Duodenal mucosa (tissue), 2 donors: Measurements from ENCODE around the gene RIBC2.
"Not testable (repeated sequence)": the region's sequence is repeated elsewhere in the genome, so short reads cannot be mapped to it uniquely, and the experiment has no call there.

ENCODE experiments used
- H3K27ac ChIP-seq: one replicate; pipeline ENCODE4 v1.7.0; 2013; ENCODE audit warnings: low read depth, low read length
- H3K27me3 ChIP-seq, 2 donors: one replicate each; pipeline ENCODE4 v1.7.0; 2013; ENCODE audit warnings: low read length in 2 of 2, control low read depth in 1 of 2; ENCODE audit not compliant: insufficient read depth in 2 of 2, control insufficient read depth in 1 of 2
- H3K36me3 ChIP-seq, 2 donors: one replicate each; pipeline ENCODE4 v1.7.0; 2013; ENCODE audit warnings: low read length in 2 of 2, control low read depth in 1 of 2; ENCODE audit not compliant: insufficient read depth in 2 of 2, control insufficient read depth in 1 of 2
- H3K4me1 ChIP-seq, 2 donors: one replicate each; pipeline ENCODE4 v1.7.0; 2013; ENCODE audit warnings: low read length in 2 of 2, control low read depth in 1 of 2; ENCODE audit not compliant: insufficient read depth in 2 of 2, control insufficient read depth in 1 of 2
- H3K4me3 ChIP-seq, 2 donors: one replicate each; pipeline ENCODE4 v1.7.0; 2013; ENCODE audit warnings: low read length in 2 of 2, low read depth in 1 of 2
- H3K9ac ChIP-seq, 2 donors: one replicate each; pipeline ENCODE4 v1.7.0; 2013; ENCODE audit warnings: low read length in 2 of 2, low read depth in 1 of 2
- H3K9me3 ChIP-seq, 2 donors: one replicate each; pipeline ENCODE4 v1.7.0; 2013; ENCODE audit warnings: low read length in 2 of 2, control low read depth in 1 of 2; ENCODE audit not compliant: control insufficient read depth in 1 of 2

RIBC2 gene

GRCh38 chr22:45413368-45414211 is at the start of gene RIBC2, which contains the start of gene SMC1B:
Gene RIBC2, plus strand, starts transcription at chr22:45413693. Its CDS starts 194 bp downstream, at chr22:45413887.
Gene SMC1B, minus strand, starts transcription at chr22:45413599. Its CDS starts 32 bp downstream, at chr22:45413567.
- Histone ChIP-seq H3K36me3 (no peaks in the 10 kb centered on the region), H3K4me1 (peaks cover 3 to 4% of the 10 kb centered on the region in 2 donors), H3K27ac (no peak within 1 kb of the TSS), H3K4me3 (peak within 1 kb of the TSS; percentile 69 to 70), H3K27me3 (no peaks in the 10 kb centered on the region), H3K9me3 (no peaks in the 10 kb centered on the region), H3K9ac (peak within 1 kb of the TSS; percentile 54 to 56)

- no peaks in the 10 kb centered on the region for H3K4me1 ChIP-seq
- H3K4me3 ChIP-seq, result no peak overlapping the region
- peaks cover 3 to 6% of the 10 kb centered on the region in 2 donors for H3K9me3 ChIP-seq
- no peak overlapping the region for H3K27ac ChIP-seq
- H3K36me3 ChIP-seq, result no peaks in the 10 kb centered on the region
- H3K27me3 ChIP-seq, result peaks cover 0 to 6% of the 10 kb centered on the region in 2 donors
- no peak overlapping the region for H3K9ac ChIP-seq
Measured at GRCh38 chr22:45366713-45367112, 46.8 kb upstream of the RIBC2 start.

GRCh38 chr22:45373592-45373991 is 39.9 kb upstream of the RIBC2 start:
- not testable (repeated sequence) for H3K9me3 ChIP-seq, H3K36me3 ChIP-seq, H3K9ac ChIP-seq, H3K4me1 ChIP-seq, H3K27me3 ChIP-seq, H3K27ac ChIP-seq, H3K4me3 ChIP-seq

GRCh38 chr22:45376009-45376408 is 37.5 kb upstream of the RIBC2 start:
- Histone ChIP-seq H3K4me3 (no peak overlapping the region), H3K9ac (no peak overlapping the region), H3K36me3 (no peaks in the 10 kb centered on the region), H3K9me3 (no peaks in the 10 kb centered on the region), H3K4me1 (no peaks in the 10 kb centered on the region), H3K27ac (no peak overlapping the region), H3K27me3 (no peaks in the 10 kb centered on the region)

GRCh38 chr22:45376703-45377102 is 36.8 kb upstream of the RIBC2 start:
- Histone ChIP-seq H3K27ac (no peak overlapping the region), H3K9ac (no peak overlapping the region), H3K4me3 (no peak overlapping the region), H3K36me3 (no peaks in the 10 kb centered on the region), H3K27me3 (no peaks in the 10 kb centered on the region), H3K9me3 (no peaks in the 10 kb centered on the region), H3K4me1 (no peaks in the 10 kb centered on the region)

GRCh38 chr22:45381348-45381747 is 32.1 kb upstream of the RIBC2 start:
- Histone ChIP-seq H3K36me3 (no peaks in the 10 kb centered on the region), H3K27ac (no peak overlapping the region), H3K4me1 (no peaks in the 10 kb centered on the region), H3K9ac (no peak overlapping the region), H3K27me3 (no peaks in the 10 kb centered on the region), H3K4me3 (no peak overlapping the region), H3K9me3 (no peaks in the 10 kb centered on the region)

GRCh38 chr22:45389546-45389945 is 23.9 kb upstream of the RIBC2 start:
- H3K4me3 ChIP-seq, result no peak overlapping the region
- H3K9me3 ChIP-seq, result no peaks in the 10 kb centered on the region

GRCh38 chr22:45397806-45398205 is 15.7 kb upstream of the RIBC2 start:
- no peaks in the 10 kb centered on the region for H3K36me3 ChIP-seq
- H3K4me3 ChIP-seq, result no peak overlapping the region
- H3K27ac ChIP-seq, result no peak overlapping the region
- H3K27me3 ChIP-seq, result no peaks in the 10 kb centered on the region
- no peak overlapping the region for H3K9ac ChIP-seq
- H3K9me3 ChIP-seq, result no peaks in the 10 kb centered on the region
- H3K4me1 ChIP-seq, result no peaks in the 10 kb centered on the region

More at GRCh38 chr22:45389546-45389945, 23.9 kb upstream of the RIBC2 start:
- Histone ChIP-seq H3K27me3 (no peaks in the 10 kb centered on the region), H3K27ac (no peak overlapping the region), H3K4me1 (no peaks in the 10 kb centered on the region), H3K9ac (no peak overlapping the region), H3K36me3 (no peaks in the 10 kb centered on the region)

- Histone ChIP-seq H3K4me1 (no peaks in the 10 kb centered on the region), H3K36me3 (no peaks in the 10 kb centered on the region), H3K9me3 (no peaks in the 10 kb centered on the region), H3K4me3 (no peak overlapping the region), H3K27me3 (no peaks in the 10 kb centered on the region), H3K9ac (no peak overlapping the region), H3K27ac (no peak overlapping the region)
Measured at GRCh38 chr22:45398214-45398613, 15.3 kb upstream of the RIBC2 start.

GRCh38 chr22:45399712-45400445 is 13.6 kb upstream of the RIBC2 start:
- no peaks in the 10 kb centered on the region for H3K27me3 ChIP-seq
- H3K9ac ChIP-seq, result no peak overlapping the region
- no peak overlapping the region for H3K4me3 ChIP-seq
- H3K36me3 ChIP-seq, result no peaks in the 10 kb centered on the region
- H3K27ac ChIP-seq, result no peak overlapping the region
- no peaks in the 10 kb centered on the region for H3K4me1 ChIP-seq
- no peaks in the 10 kb centered on the region for H3K9me3 ChIP-seq
